ENCODE results near the gene PYCR2.

GRCh38 chr1:225891229-225891972, 32.6 kb downstream of the PYCR2 start:
- TF ChIP-seq, protein P1, sequence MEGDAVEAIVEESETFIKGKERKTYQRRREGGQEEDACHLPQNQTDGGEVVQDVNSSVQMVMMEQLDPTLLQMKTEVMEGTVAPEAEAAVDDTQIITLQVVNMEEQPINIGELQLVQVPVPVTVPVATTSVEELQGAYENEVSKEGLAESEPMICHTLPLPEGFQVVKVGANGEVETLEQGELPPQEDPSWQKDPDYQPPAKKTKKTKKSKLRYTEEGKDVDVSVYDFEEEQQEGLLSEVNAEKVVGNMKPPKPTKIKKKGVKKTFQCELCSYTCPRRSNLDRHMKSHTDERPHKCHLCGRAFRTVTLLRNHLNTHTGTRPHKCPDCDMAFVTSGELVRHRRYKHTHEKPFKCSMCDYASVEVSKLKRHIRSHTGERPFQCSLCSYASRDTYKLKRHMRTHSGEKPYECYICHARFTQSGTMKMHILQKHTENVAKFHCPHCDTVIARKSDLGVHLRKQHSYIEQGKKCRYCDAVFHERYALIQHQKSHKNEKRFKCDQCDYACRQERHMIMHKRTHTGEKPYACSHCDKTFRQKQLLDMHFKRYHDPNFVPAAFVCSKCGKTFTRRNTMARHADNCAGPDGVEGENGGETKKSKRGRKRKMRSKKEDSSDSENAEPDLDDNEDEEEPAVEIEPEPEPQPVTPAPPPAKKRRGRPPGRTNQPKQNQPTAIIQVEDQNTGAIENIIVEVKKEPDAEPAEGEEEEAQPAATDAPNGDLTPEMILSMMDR (IDR thresholded peaks at IDR 0.05): no peak
- TF ChIP-seq POLR2A (IDR thresholded peaks at IDR 0.05): no peak
